GM12878 (cell line): ENCODE data around the gene YTHDF2. TPM values are rescaled to one million over a fixed set of nuclear protein-coding genes. Genes with fewer than 3 reads are reported as not detected.

Experiments
- ATAC-seq: fragments of 200-7000 bp; cut with Tn5 transposase; 3 replicates; pipeline ENCODE4 v1.9.1; 2020; ENCODE audit warnings: mild to moderate bottlenecking, moderate library complexity
- BruUV-seq: library from RNA; stranded (reverse); fragments of 400-500 nt; replicated peaks from 2 replicates; lab custom pipeline; 2021; lab: Mats Ljungman, UMichigan
- CTCF ChIA-PET: fragments of 300-600 bp; sonication (Branson Sonifier 250); formaldehyde crosslinking; extraction: SDS; loops from one replicate; lab custom pipeline; 2021; ENCODE audit warnings: inconsistent platforms; lab: Yijun Ruan, JAX
- POLR2A ChIA-PET: fragments of 350-600 bp; formaldehyde crosslinking; extraction: SDS; loops from one replicate; lab custom pipeline; 2021; ENCODE audit warnings: inconsistent platforms; lab: Charles Lee
- RAD21 ChIA-PET: fragments of 300-600 bp; sonication (Branson Sonifier 250); formaldehyde crosslinking; loops from one replicate; lab custom pipeline; 2023; ENCODE audit warnings: antibody characterized with exemption; ENCODE audit not compliant: unreplicated experiment; lab: Charles Lee
- SMC1A ChIA-PET: fragments of 300-600 bp; sonication (Branson Sonifier 250); formaldehyde crosslinking; loops from one replicate; lab custom pipeline; 2023; ENCODE audit not compliant: unreplicated experiment, uncharacterized antibody; lab: Charles Lee
- DNase-seq: peaks from one replicate; pipeline ENCODE4 v3.0.0-alpha.2; 2011; ENCODE audit warnings: low read depth, low spot score
- FAIRE-seq: peaks from 3 replicates; lab custom pipeline; 2011; peaks lifted over from hg19 to GRCh38; lab: Jason Lieb, UNC
- H2AFZ ChIP-seq: 2 replicates; pipeline ENCODE4 v1.6.0; 2011; ENCODE audit warnings: low read depth, low read length, control low read depth; ENCODE audit not compliant: control insufficient read depth
- H3K27ac ChIP-seq: 2 replicates; pipeline ENCODE4 v1.5.1; 2011; ENCODE audit warnings: control low read depth; ENCODE audit not compliant: control insufficient read depth, insufficient read depth
- H3K27me3 ChIP-seq, 2 experiments: replicated peaks in 1 of 2; 2 replicates each; pipeline versions ENCODE4 v1.6.0 to v1.6.1; 2011; ENCODE audit warnings: low read length in 1 of 2; ENCODE audit not compliant: control insufficient read depth in 2 of 2, insufficient read depth in 2 of 2
- H3K36me3 ChIP-seq, 2 experiments: 2 replicates each; pipeline ENCODE4 v1.5.1; 2011; ENCODE audit warnings: low read length in 1 of 2; ENCODE audit not compliant: control insufficient read depth in 2 of 2, insufficient read depth in 2 of 2
- H3K4me1 ChIP-seq: 2 replicates; pipeline ENCODE4 v1.6.1; 2011; ENCODE audit warnings: mild to moderate bottlenecking, low read length, moderate library complexity, mixed read lengths; ENCODE audit not compliant: control insufficient read depth, insufficient read depth
- H3K4me2 ChIP-seq: 2 replicates; pipeline ENCODE4 v1.6.0; 2011; ENCODE audit warnings: control low read depth; ENCODE audit not compliant: control insufficient read depth, insufficient read depth
- H3K4me3 ChIP-seq: fragments of 200-600 bp; sonication (generic); 2 replicates; pipeline ENCODE4 v1.5.1; 2016
- H3K79me2 ChIP-seq: 2 replicates; pipeline ENCODE4 v1.6.0; 2011; ENCODE audit warnings: low read length; ENCODE audit not compliant: control insufficient read depth, insufficient read depth
- H3K9ac ChIP-seq: 2 replicates; pipeline ENCODE4 v1.8.0; 2011; ENCODE audit warnings: low read length, control low read depth, mixed read lengths; ENCODE audit not compliant: control insufficient read depth, insufficient read depth
- H3K9me3 ChIP-seq: replicated peaks from 3 replicates; pipeline ENCODE4 v1.5.1; 2011; ENCODE audit warnings: mild to moderate bottlenecking, low read length; ENCODE audit not compliant: control insufficient read depth, insufficient read depth
- H4K20me1 ChIP-seq: 2 replicates; pipeline ENCODE4 v1.6.0; 2011; ENCODE audit not compliant: control insufficient read depth, insufficient read depth
- BCL11A ChIP-seq: IDR thresholded peaks from 2 replicates; pipeline ENCODE4 v1.6.1; 2011; ENCODE audit warnings: low read depth, low read length
- BMI1 ChIP-seq: fragments of 450-650 bp; IDR thresholded peaks from 2 replicates; pipeline ENCODE4 v1.6.1; 2016; ENCODE audit warnings: mild to moderate bottlenecking, moderate library complexity, borderline replicate concordance
- CEBPB ChIP-seq, 2 experiments: fragments of 150-350 bp in 1 of 2; IDR thresholded peaks; 2 replicates each; pipeline ENCODE4 v1.6.1; 2012 to 2014; ENCODE audit warnings: low read depth in 2 of 2, low read length in 2 of 2, borderline replicate concordance in 1 of 2, inconsistent platforms in 1 of 2
- GABPA ChIP-seq: IDR thresholded peaks from 2 replicates; pipeline ENCODE4 v1.6.1; 2014; ENCODE audit warnings: antibody characterized with exemption, low read depth, mild to moderate bottlenecking, inconsistent platforms
- HDGF ChIP-seq: fragments of 450-650 bp; IDR thresholded peaks from 2 replicates; pipeline ENCODE4 v1.6.1; 2016; ENCODE audit warnings: antibody characterized with exemption
- LARP7 ChIP-seq: fragments of 450-650 bp; IDR thresholded peaks from 2 replicates; pipeline ENCODE4 v1.6.1; 2017; ENCODE audit warnings: mild to moderate bottlenecking
- MXI1 ChIP-seq: fragments of 150-350 bp; IDR thresholded peaks from 2 replicates; pipeline ENCODE4 v1.6.1; 2011; ENCODE audit warnings: low read depth, mild to moderate bottlenecking, inconsistent platforms, low read length, improper control_type of control experiment
- NBN ChIP-seq: fragments of 450-650 bp; IDR thresholded peaks from 2 replicates; pipeline ENCODE4 v1.6.1; 2016
- NFIC ChIP-seq: IDR thresholded peaks from 2 replicates; pipeline ENCODE4 v1.6.1; 2012; ENCODE audit warnings: low read depth, mild to moderate bottlenecking, inconsistent platforms, low read length, moderate library complexity
- RAD21 ChIP-seq: IDR thresholded peaks from 2 replicates; pipeline ENCODE4 v1.6.1; 2011; ENCODE audit warnings: mild to moderate bottlenecking, low read depth, low read length, moderate library complexity; ENCODE audit not compliant: insufficient read depth
- STAT1 ChIP-seq: fragments of 450-650 bp; conservative IDR thresholded peaks from 2 replicates; pipeline ENCODE4 v1.6.1; 2014; ENCODE audit warnings: antibody characterized with exemption, mild to moderate bottlenecking
- ZNF24 ChIP-seq: fragments of 450-650 bp; IDR thresholded peaks from 2 replicates; pipeline ENCODE4 v1.6.1; 2017; ENCODE audit warnings: antibody characterized with exemption, mild to moderate bottlenecking
- ZSCAN29 ChIP-seq: fragments of 450-650 bp; IDR thresholded peaks from 2 replicates; pipeline ENCODE4 v1.6.1; 2017; ENCODE audit warnings: mild to moderate bottlenecking, moderate library complexity
- WGBS: methylation state at CpG from one replicate; pipeline ENCODE4 v1.1.6; 2016; ENCODE audit warnings: low lambda C conversion rate; ENCODE audit not compliant: insufficient replicate concordance, insufficient coverage; ENCODE audit errors: missing lambda C conversion rate; 5-methylcytosine and 5-hydroxymethylcytosine counted together
- in situ Hi-C: fragments of 300-500 bp; cut with MboI; formaldehyde crosslinking; loops from 9 replicates; pipeline ENCODE4 v1.14.3; 2018; ENCODE audit warnings: mixed read lengths
- intact Hi-C: fragments of 100-400 bp; cut with micrococcal nuclease; formaldehyde crosslinking; loops from one replicate; pipeline ENCODE4 v1.14.2; 2022; ENCODE audit not compliant: unreplicated experiment
- polyA plus RNA-seq, 11 experiments: library from polyadenylated mRNA; depleted of rRNA in 4 of 11; unstranded in 6 of 11; stranded (reverse) in 5 of 11; fragments of >200 nt; fragmentation: Nextera tagmentation in 4 of 11; fragmentation: Illumina TruSeq in 1 of 11; extraction: Ambion mirVana in 4 of 11; extraction: Trizol in 1 of 11; gene quantifications; 1 replicate in 1 of 11; 2 replicates in 10 of 11; pipeline versions ENCODE4 v1.2.1 to v1.2.3, GENCODE V29; 2011 to 2016; ENCODE audit warnings: inconsistent platforms in 2 of 11, missing spikeins in 2 of 11, low read depth in 1 of 11
- total RNA-seq, 4 experiments: library from RNA; depleted of rRNA in 3 of 4; stranded (reverse); fragments of >200 nt in 3 of 4; fragmentation: Illumina TruSeq in 1 of 4; extraction: Trizol in 1 of 4; gene quantifications; 2 replicates each; pipeline versions ENCODE4 v1.2.1 to v1.2.3, GENCODE V29; 2013 to 2021
- TF ChIP-seq, protein P1 (sequence below): fragments of 450-650 bp; IDR thresholded peaks from 2 replicates; pipeline ENCODE4 v1.6.1; 2014; ENCODE audit warnings: mild to moderate bottlenecking

The YTHDF2 gene
- total and polyA plus RNA-seq, 10 of the 15 experiments (the other 5 are each of a cell fraction or from before 2014, with no cell fraction given) = 42.4 to 121 (median 66.9) TPM

DNA sequence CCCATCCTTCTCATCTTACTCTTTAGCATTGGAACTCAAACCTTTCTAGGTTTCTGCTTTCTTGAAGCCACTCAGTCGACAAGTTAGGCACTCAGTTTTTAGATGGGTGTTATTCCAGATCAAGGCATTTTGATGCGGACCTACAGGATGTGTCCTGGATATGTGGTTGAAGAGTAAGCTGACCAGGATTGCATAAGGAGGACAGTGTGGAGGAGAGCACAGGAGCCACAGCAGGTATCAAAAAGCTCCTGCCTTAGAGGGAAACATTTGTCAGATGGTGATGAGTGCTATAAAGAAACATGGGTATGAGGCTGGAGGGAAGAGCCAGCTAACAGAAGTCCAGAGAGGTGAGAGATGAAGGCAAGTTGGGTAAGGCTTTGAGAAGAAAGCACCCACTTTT, 41.3 kb downstream of the YTHDF2 start:
- no TSS peak for BruUV-seq
- H3K9ac ChIP-seq = no peak overlapping the region
- H2AFZ ChIP-seq = no peak overlapping the region
- peaks cover 0 to 1% of the 10 kb centered on the region in 2 experiments; a peak in 2 of 4 replicates for H3K36me3 ChIP-seq
- ATAC-seq (no peak), FAIRE-seq (no peak), DNase-seq (no peak)
- H3K27me3 ChIP-seq = no peaks in the 10 kb centered on the region
- no peak overlapping the region for H3K4me2 ChIP-seq
- H3K79me2 ChIP-seq = no peaks in the 10 kb centered on the region
- 89% methylated on average over 2 of the region's 2 CpGs for WGBS
- H3K4me1 ChIP-seq = no peaks in the 10 kb centered on the region
- in situ Hi-C loops = no loop called here
- H3K9me3 ChIP-seq = no peaks in the 10 kb centered on the region
- ChIA-PET CTCF (interaction anchor here (0.8 to 1.3 kb wide), 2 partner anchors 99 to 369 kb away, joined by 3 read pairs; no protein-coding TSS in a partner anchor), SMC1A (interaction anchor here (0.7 to 1.0 kb wide), 2 partner anchors 99 to 225 kb away, joined by 3 to 4 read pairs; no protein-coding TSS in a partner anchor), RAD21 (no interaction called here), POLR2A (interaction anchor here (0.6 kb wide), 1 partner anchor 111 kb away, joined by 3 read pairs; no protein-coding TSS in a partner anchor)
- no peaks in the 10 kb centered on the region for H4K20me1 ChIP-seq
- TF ChIP-seq RAD21 = no peak
- no peak for TF ChIP-seq BMI1
- no peak for TF ChIP-seq MXI1
- TF ChIP-seq ZSCAN29 = no peak
- no peak for TF ChIP-seq ZNF24
- no peak for TF ChIP-seq NBN
- H3K27ac ChIP-seq = no peak overlapping the region
- no peak overlapping the region for H3K4me3 ChIP-seq
- intact Hi-C loops = no loop called here

DNA sequence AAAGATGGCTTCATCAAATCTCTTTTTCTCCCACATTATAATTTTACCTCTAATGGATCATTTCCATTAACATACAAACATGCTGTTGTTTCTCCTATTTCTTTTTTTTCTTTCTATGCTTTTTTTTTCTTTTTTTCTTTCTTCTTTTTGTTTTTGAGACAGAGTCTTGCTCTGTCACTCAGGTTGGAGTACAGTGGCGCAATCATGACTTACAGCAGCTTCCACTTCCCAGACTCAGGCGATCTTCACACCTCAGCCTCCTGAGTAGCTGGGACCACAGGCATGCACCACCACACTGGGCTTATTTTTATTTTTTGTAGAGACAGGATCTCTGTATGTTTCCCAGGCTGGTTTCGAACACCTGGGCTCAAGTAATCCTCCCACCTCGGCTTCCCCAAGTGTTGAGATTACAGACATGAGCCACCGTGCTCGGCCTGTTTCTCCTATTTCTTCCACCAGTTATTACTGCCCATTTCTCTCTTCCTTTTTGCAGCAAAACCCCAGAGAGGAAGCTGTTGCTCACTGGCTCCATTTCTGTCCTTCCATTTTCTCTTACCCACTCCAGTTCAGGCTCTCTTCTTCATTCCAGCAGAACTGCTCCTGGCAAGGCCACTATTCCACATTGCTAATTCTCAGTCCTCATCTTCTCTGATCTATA, 43.1 kb downstream of the YTHDF2 start:
- H3K4me1 ChIP-seq = no peaks in the 10 kb centered on the region
- ChIA-PET CTCF (interaction anchor here (1.1 kb wide), 1 partner anchor 98 kb away, joined by 3 read pairs; no protein-coding TSS in a partner anchor), SMC1A (no interaction called here), RAD21 (no interaction called here), POLR2A (no interaction called here)
- no peak overlapping the region for H2AFZ ChIP-seq
- no peak overlapping the region for H3K27ac ChIP-seq
- 48% methylated on average over 6 of the region's 6 CpGs for WGBS
- no peak overlapping the region for H3K9ac ChIP-seq
- H3K4me2 ChIP-seq = no peak overlapping the region
- no peak for TF ChIP-seq CEBPB (IDR thresholded peaks at IDR 0.05; ENCODE audit: borderline replicate concordance in 1 of 2, low read depth in 2 of 2, low read length in 2 of 2)
- TF ChIP-seq LARP7 = no peak
- TF ChIP-seq NFIC = no peak
- TF ChIP-seq HDGF = no peak
- no peak for TF ChIP-seq GABPA
- TF ChIP-seq, protein P1, sequence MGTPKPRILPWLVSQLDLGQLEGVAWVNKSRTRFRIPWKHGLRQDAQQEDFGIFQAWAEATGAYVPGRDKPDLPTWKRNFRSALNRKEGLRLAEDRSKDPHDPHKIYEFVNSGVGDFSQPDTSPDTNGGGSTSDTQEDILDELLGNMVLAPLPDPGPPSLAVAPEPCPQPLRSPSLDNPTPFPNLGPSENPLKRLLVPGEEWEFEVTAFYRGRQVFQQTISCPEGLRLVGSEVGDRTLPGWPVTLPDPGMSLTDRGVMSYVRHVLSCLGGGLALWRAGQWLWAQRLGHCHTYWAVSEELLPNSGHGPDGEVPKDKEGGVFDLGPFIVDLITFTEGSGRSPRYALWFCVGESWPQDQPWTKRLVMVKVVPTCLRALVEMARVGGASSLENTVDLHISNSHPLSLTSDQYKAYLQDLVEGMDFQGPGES = no peak
- no peak for TF ChIP-seq STAT1
- no peak for TF ChIP-seq BCL11A
- no peak for DNase-seq
- H3K27me3 ChIP-seq = no peaks in the 10 kb centered on the region
- H3K79me2 ChIP-seq = no peaks in the 10 kb centered on the region
- no TSS peak for BruUV-seq
- no peaks in the 10 kb centered on the region for H4K20me1 ChIP-seq
- H3K36me3 ChIP-seq = no peaks in the 10 kb centered on the region
- no peak for ATAC-seq
- no peak overlapping the region for H3K4me3 ChIP-seq
- intact Hi-C loops (loop anchor here (10.0 kb wide), 1 partner anchor 425 kb away; no protein-coding TSS in a partner anchor), in situ Hi-C loops (loop anchor here (5.0 kb wide), 1 partner anchor 417 kb away; no protein-coding TSS in a partner anchor)
- FAIRE-seq = no peak
- no peaks in the 10 kb centered on the region for H3K9me3 ChIP-seq
